Measurements from ENCODE around the gene RPS29. TPM values are rescaled to one million over a fixed set of nuclear protein-coding genes. Genes with fewer than 3 reads are reported as not detected.

Gene RPS29
- total RNA-seq, 1 donor from 2014 or later: 5,636 TPM

GRCh38 chr14:49617852-49618519 lies 31.8 kb upstream of the RPS29 start:
- H3K79me2 ChIP-seq (ENCODE audit: low read depth): peaks cover 53% of the 10 kb centered on the region
- H3F3A ChIP-seq (ENCODE audit: low read depth): peaks cover 44% of the 10 kb centered on the region
- H3K9me3 Mint-ChIP-seq: no peaks in the 10 kb centered on the region
- no peak for TF ChIP-seq EZH2 (IDR thresholded peaks at IDR 0.05)
- TF ChIP-seq CTCF (IDR thresholded peaks at IDR 0.05): no peak
- TF ChIP-seq EZH2phosphoT487 (IDR thresholded peaks at IDR 0.05): no peak
- peaks cover 8% of the 10 kb centered on the region for H3K36me3 ChIP-seq
- H3K36me3 Mint-ChIP-seq: peaks cover 23% of the 10 kb centered on the region
- peaks cover 30% of the 10 kb centered on the region for H3K4me1 Mint-ChIP-seq
- H3K27ac Mint-ChIP-seq: no peak overlapping the region
- H3K27me3 Mint-ChIP-seq (ENCODE audit: insufficient read depth, low read depth): peaks cover 5% of the 10 kb centered on the region
- H3K9me3 ChIP-seq (ENCODE audit: low read depth): no peaks in the 10 kb centered on the region
- DNase-seq (ENCODE audit: low spot score): no peak
- no peak overlapping the region for H3K9ac ChIP-seq
- H3K27ac ChIP-seq: no peak overlapping the region
- no peaks in the 10 kb centered on the region for H3K27me3 ChIP-seq
- H3K4me3 ChIP-seq: no peak overlapping the region
- H4K20me1 ChIP-seq (ENCODE audit: low read depth): peaks cover 37% of the 10 kb centered on the region
- no peak overlapping the region for H3K4me2 ChIP-seq
- H3K4me3 Mint-ChIP-seq: no peak overlapping the region
- peaks cover 22% of the 10 kb centered on the region for H3K4me1 ChIP-seq
- H2AFZ ChIP-seq (replicated peaks): no peak overlapping the region

- peaks cover 48% of the 10 kb centered on the region for H3K79me2 ChIP-seq (ENCODE audit: low read depth)
- no peak overlapping the region for H3K4me2 ChIP-seq
- H3K9ac ChIP-seq: no peak overlapping the region
- peaks cover 7% of the 10 kb centered on the region for H3K4me1 ChIP-seq
- H3K27me3 Mint-ChIP-seq (ENCODE audit: insufficient read depth, low read depth): peaks cover 5% of the 10 kb centered on the region
- peaks cover 4% of the 10 kb centered on the region for H3K36me3 ChIP-seq
- TF ChIP-seq CTCF (IDR thresholded peaks at IDR 0.05) (no peak), EZH2 (IDR thresholded peaks at IDR 0.05) (no peak), EZH2phosphoT487 (IDR thresholded peaks at IDR 0.05) (no peak)
- H3K4me3 ChIP-seq: no peak overlapping the region
- H3K9me3 ChIP-seq (ENCODE audit: low read depth): no peaks in the 10 kb centered on the region
- peaks cover 39% of the 10 kb centered on the region for H3F3A ChIP-seq (ENCODE audit: low read depth)
- peaks cover 19% of the 10 kb centered on the region for H4K20me1 ChIP-seq (ENCODE audit: low read depth)
- no peaks in the 10 kb centered on the region for H3K27me3 ChIP-seq
- peaks cover 17% of the 10 kb centered on the region for H3K4me1 Mint-ChIP-seq
- DNase-seq (ENCODE audit: low spot score): no peak
- no peak overlapping the region for H3K27ac Mint-ChIP-seq
- no peak overlapping the region for H2AFZ ChIP-seq (replicated peaks)
- H3K27ac ChIP-seq: no peak overlapping the region
- peaks cover 21% of the 10 kb centered on the region for H3K36me3 Mint-ChIP-seq
- no peaks in the 10 kb centered on the region for H3K9me3 Mint-ChIP-seq
- H3K4me3 Mint-ChIP-seq: no peak overlapping the region
These were observed 29.6 kb upstream of the RPS29 start for GRCh38 chr14:49615776-49616175.

GRCh38 chr14:49614196-49614595 lies 28.0 kb upstream of the RPS29 start:
- H3K9me3 ChIP-seq (ENCODE audit: low read depth): no peaks in the 10 kb centered on the region
- peaks cover 11% of the 10 kb centered on the region for H4K20me1 ChIP-seq (ENCODE audit: low read depth)
- H3K9ac ChIP-seq: no peak overlapping the region
- H3K4me2 ChIP-seq: no peak overlapping the region
- peaks cover 31% of the 10 kb centered on the region for H3F3A ChIP-seq (ENCODE audit: low read depth)
- no peaks in the 10 kb centered on the region for H3K27me3 ChIP-seq
- peaks cover 36% of the 10 kb centered on the region for H3K79me2 ChIP-seq (ENCODE audit: low read depth)
- peaks cover 9% of the 10 kb centered on the region for H3K4me1 Mint-ChIP-seq
- no peak overlapping the region for H3K4me3 ChIP-seq
- no peak overlapping the region for H3K27ac ChIP-seq
- peaks cover 25% of the 10 kb centered on the region for H3K36me3 Mint-ChIP-seq
- TF ChIP-seq CTCF (IDR thresholded peaks at IDR 0.05) (no peak), EZH2 (IDR thresholded peaks at IDR 0.05) (no peak), EZH2phosphoT487 (IDR thresholded peaks at IDR 0.05) (no peak)
- no peaks in the 10 kb centered on the region for H3K27me3 Mint-ChIP-seq (ENCODE audit: insufficient read depth, low read depth)
- no peaks in the 10 kb centered on the region for H3K9me3 Mint-ChIP-seq
- H3K4me3 Mint-ChIP-seq: no peak overlapping the region
- peaks cover 2% of the 10 kb centered on the region for H3K4me1 ChIP-seq
- peaks cover 4% of the 10 kb centered on the region for H3K36me3 ChIP-seq
- H2AFZ ChIP-seq (replicated peaks): no peak overlapping the region
- DNase-seq (ENCODE audit: low spot score): no peak
- no peak overlapping the region for H3K27ac Mint-ChIP-seq

Measured in neural progenitor cell (in vitro differentiated cells).